Trophoblast cell (in vitro differentiated cells and primary cell): Measurements from ENCODE around the gene CDX1.

Source experiments
- DNase-seq, 2 donors: peaks; one replicate each; pipeline ENCODE4 v3.0.0-alpha.2; 2016
- H2AFZ ChIP-seq: 2 replicates; pipeline ENCODE4 v1.6.1; 2013; ENCODE audit warnings: low read length, moderate library complexity, mild to moderate bottlenecking; ENCODE audit not compliant: insufficient read depth, poor library complexity
- H2AK5ac ChIP-seq: 2 replicates; pipeline ENCODE4 v1.6.1; 2013; ENCODE audit warnings: mild to moderate bottlenecking, low read length
- H2BK120ac ChIP-seq: 2 replicates; pipeline ENCODE4 v1.6.1; 2013; ENCODE audit warnings: low read length, mild to moderate bottlenecking, moderate library complexity; ENCODE audit not compliant: insufficient read depth, poor library complexity
- H2BK12ac ChIP-seq: 2 replicates; pipeline ENCODE4 v1.6.1; 2013; ENCODE audit warnings: mild to moderate bottlenecking, low read length, moderate library complexity
- H2BK5ac ChIP-seq: 2 replicates; pipeline ENCODE4 v1.6.1; 2013; ENCODE audit warnings: low read length, low read depth, moderate library complexity, mild to moderate bottlenecking; ENCODE audit not compliant: poor library complexity
- H3K14ac ChIP-seq: 2 replicates; pipeline ENCODE4 v1.6.1; 2013; ENCODE audit warnings: mild to moderate bottlenecking, low read length
- H3K18ac ChIP-seq: 2 replicates; pipeline ENCODE4 v1.6.1; 2013; ENCODE audit warnings: mild to moderate bottlenecking, low read length
- H3K23ac ChIP-seq: 2 replicates; pipeline ENCODE4 v1.6.1; 2013; ENCODE audit warnings: low read length
- H3K27ac ChIP-seq: 2 replicates; pipeline ENCODE4 v1.5.1; 2013; ENCODE audit warnings: low read depth, mild to moderate bottlenecking, inconsistent platforms, low read length, moderate library complexity
- H3K27me3 ChIP-seq: 2 replicates; pipeline ENCODE4 v1.6.1; 2013; ENCODE audit warnings: inconsistent platforms, mild to moderate bottlenecking, low read length, moderate library complexity; ENCODE audit not compliant: insufficient read depth
- H3K36me3 ChIP-seq, 2 experiments: 1 replicate in 1 of 2; 2 replicates in 1 of 2; pipeline ENCODE4 v1.6.1; 2013; ENCODE audit warnings: low read length in 2 of 2, mild to moderate bottlenecking in 2 of 2, moderate library complexity in 1 of 2; ENCODE audit not compliant: insufficient read depth in 2 of 2, control insufficient read depth in 1 of 2
- H3K4ac ChIP-seq: 2 replicates; pipeline ENCODE4 v1.6.1; 2013; ENCODE audit warnings: low read depth, mild to moderate bottlenecking, low read length, moderate library complexity
- H3K4me1 ChIP-seq, 2 experiments: 1 replicate in 1 of 2; 2 replicates in 1 of 2; pipeline ENCODE4 v1.6.1; 2013; ENCODE audit warnings: low read length in 2 of 2, mild to moderate bottlenecking in 2 of 2, moderate library complexity in 1 of 2; ENCODE audit not compliant: insufficient read depth in 2 of 2, control insufficient read depth in 1 of 2
- H3K4me2 ChIP-seq: 2 replicates; pipeline ENCODE4 v1.6.1; 2013; ENCODE audit warnings: inconsistent platforms, mild to moderate bottlenecking, low read length, moderate library complexity
- H3K4me3 ChIP-seq: 2 replicates; pipeline ENCODE4 v1.5.1; 2013; ENCODE audit warnings: mild to moderate bottlenecking, low read depth, low read length, inconsistent platforms
- H3K79me1 ChIP-seq: one replicate; pipeline ENCODE4 v1.6.1; 2013; ENCODE audit warnings: low read length
- H3K79me2 ChIP-seq: 2 replicates; pipeline ENCODE4 v1.6.1; 2013; ENCODE audit warnings: low read length, mild to moderate bottlenecking; ENCODE audit not compliant: control insufficient read depth, insufficient read depth, poor library complexity
- H3K9ac ChIP-seq: 2 replicates; pipeline ENCODE4 v1.6.1; 2013; ENCODE audit warnings: mild to moderate bottlenecking, low read length
- H3K9me3 ChIP-seq: 2 replicates; pipeline ENCODE4 v1.6.1; 2013; ENCODE audit warnings: low read depth, mild to moderate bottlenecking, control low read depth, inconsistent platforms, low read length; ENCODE audit not compliant: insufficient read depth
- H4K12ac ChIP-seq: 2 replicates; pipeline ENCODE4 v1.6.1; 2013; ENCODE audit warnings: low read depth, mild to moderate bottlenecking, low read length, moderate library complexity
- H4K8ac ChIP-seq: 2 replicates; pipeline ENCODE4 v1.6.1; 2013; ENCODE audit warnings: low read depth, mild to moderate bottlenecking, low read length, moderate library complexity
- H4K91ac ChIP-seq: one replicate; pipeline ENCODE4 v1.6.1; 2013; ENCODE audit warnings: low read depth, mild to moderate bottlenecking, low read length, moderate library complexity
- WGBS: extraction: QIAGEN DNeasy Blood & Tissue Kit; methylation state at CpG from one replicate; pipeline ENCODE4 v1.1.7; 2013; ENCODE audit warnings: missing lambda C conversion rate; ENCODE audit not compliant: insufficient read length, insufficient coverage; ENCODE audit errors: extremely low coverage; 5-methylcytosine and 5-hydroxymethylcytosine counted together

Gene CDX1

DNA sequence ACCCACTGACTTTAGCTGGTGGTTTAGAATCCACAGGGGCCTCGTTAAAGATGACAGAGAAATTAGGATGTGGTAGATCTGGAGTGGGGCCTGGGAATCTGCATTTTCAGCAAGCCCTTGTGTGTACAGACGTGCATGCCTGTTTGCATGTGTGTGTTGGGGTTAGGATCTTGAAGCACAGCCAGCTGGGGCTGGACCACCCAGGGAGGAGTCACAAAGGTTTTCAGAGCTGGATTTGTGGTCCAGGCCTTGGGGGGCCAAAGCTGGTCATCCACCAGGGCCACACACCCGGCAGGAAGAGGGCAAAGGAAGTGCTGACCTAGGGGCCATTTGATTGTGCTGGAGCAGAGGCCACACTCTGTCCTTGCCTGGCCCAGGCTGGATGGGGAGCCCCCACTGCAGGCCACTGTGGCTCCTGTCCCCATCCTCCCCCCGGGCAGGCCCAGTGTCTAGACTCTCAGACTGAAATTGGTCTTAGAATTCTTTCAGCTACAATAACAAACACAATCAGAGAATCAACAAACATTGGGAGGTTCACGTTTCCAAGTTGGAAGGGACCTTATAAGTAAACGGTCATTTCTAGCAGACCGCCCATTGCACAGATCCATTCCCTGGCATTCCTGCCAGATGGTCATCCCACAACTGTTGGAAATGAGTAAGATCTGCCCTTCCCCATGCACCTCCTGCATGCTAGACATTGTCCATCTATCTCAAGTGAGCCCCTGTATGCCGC lies 10.3 kb downstream of the CDX1 start:
- Histone ChIP-seq H4K91ac (no peak overlapping the region), H3K4me2 (no peak overlapping the region), H2BK5ac (no peak overlapping the region)

DNA sequence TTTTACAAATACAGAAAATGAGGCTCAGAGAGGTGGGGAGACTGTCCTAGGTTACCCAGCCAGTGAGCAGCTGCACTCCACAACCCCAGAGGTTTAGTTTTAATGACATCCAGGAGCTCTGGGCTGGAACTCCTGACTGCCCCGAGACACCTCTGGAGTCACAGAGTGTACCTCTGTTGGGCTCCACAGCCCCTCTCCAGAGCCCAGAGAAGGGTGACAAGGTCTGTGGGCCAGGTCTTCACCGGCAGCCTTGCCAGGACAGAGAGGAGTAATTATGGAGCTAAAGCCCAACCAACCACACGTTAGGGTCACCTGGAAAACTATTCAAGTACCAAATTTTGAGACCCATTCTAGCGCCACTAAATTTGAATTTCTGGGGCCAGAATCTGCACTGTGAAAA lies 11.1 kb downstream of the CDX1 start:
- Histone ChIP-seq H2BK5ac (no peak overlapping the region), H2AFZ (no peak overlapping the region), H3K27me3 (no peaks in the 10 kb centered on the region), H4K91ac (no peak overlapping the region), H3K79me1 (peaks cover 4% of the 10 kb centered on the region), H3K9ac (no peak overlapping the region), H3K4ac (no peak overlapping the region), H3K79me2 (no peaks in the 10 kb centered on the region), H3K4me1 (peaks cover 0 to 2% of the 10 kb centered on the region in 2 experiments), H4K12ac (no peak overlapping the region), H3K4me2 (no peak overlapping the region), H3K14ac (no peak overlapping the region), H3K36me3 (no peaks in the 10 kb centered on the region), H3K18ac (no peak overlapping the region), H4K8ac (no peak overlapping the region), H3K23ac (no peak overlapping the region), H2BK120ac (no peak overlapping the region), H2BK12ac (no peak overlapping the region), H3K27ac (no peak overlapping the region), H3K4me3 (no peak overlapping the region), H3K9me3 (no peaks in the 10 kb centered on the region), H2AK5ac (no peak overlapping the region)
- DNase-seq = no peak
- no CpG with 5 or more reads among the region's 4 CpGs for WGBS

More for the DNA sequence above, 10.3 kb downstream of the CDX1 start:
- Histone ChIP-seq H2BK12ac (no peak overlapping the region), H3K79me2 (no peaks in the 10 kb centered on the region), H3K27me3 (no peaks in the 10 kb centered on the region), H2AFZ (no peak overlapping the region), H3K27ac (no peak overlapping the region), H3K23ac (no peak overlapping the region), H3K14ac (no peak overlapping the region), H2BK120ac (no peak overlapping the region), H3K9me3 (no peaks in the 10 kb centered on the region), H3K4ac (no peak overlapping the region), H3K9ac (no peak overlapping the region), H3K4me1 (peaks cover 0 to 2% of the 10 kb centered on the region in 2 experiments), H4K8ac (no peak overlapping the region), H3K18ac (no peak overlapping the region), H3K36me3 (no peaks in the 10 kb centered on the region), H2AK5ac (no peak overlapping the region), H3K79me1 (peaks cover 4% of the 10 kb centered on the region), H4K12ac (no peak overlapping the region), H3K4me3 (no peak overlapping the region)
- WGBS = no CpG with 5 or more reads among the region's 8 CpGs
- DNase-seq = no peak

DNA sequence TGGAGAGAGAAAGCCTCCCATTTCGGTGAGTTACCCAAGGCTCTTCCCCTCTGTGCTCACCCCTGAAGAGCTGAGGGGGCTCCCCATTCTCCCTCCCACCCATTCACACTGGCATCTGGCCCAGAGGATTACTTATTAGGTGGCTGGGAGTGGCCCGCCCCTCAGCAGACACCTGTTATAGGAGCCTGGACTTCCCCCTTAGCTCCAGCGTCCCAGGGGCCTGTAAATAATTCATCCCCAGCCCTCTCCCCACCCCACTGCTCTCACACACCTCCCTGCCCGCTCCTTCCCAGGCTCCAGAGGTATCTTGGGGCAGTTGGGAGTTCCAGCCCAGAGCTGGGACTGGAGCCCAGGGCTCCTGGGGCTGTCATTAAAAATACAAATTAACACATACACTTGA lies 11.7 kb downstream of the CDX1 start:
- no peaks in the 10 kb centered on the region for H3K36me3 ChIP-seq
- no peak overlapping the region for H3K23ac ChIP-seq
- no peak for DNase-seq
- peaks cover 4% of the 10 kb centered on the region for H3K79me1 ChIP-seq
- no peak overlapping the region for H3K4me3 ChIP-seq
- no peak overlapping the region for H2AFZ ChIP-seq
- no peak overlapping the region for H3K27ac ChIP-seq
- no CpG with 5 or more reads among the region's 4 CpGs for WGBS
- no peaks in the 10 kb centered on the region for H3K9me3 ChIP-seq
- no peak overlapping the region for H4K12ac ChIP-seq
- no peaks in the 10 kb centered on the region for H3K27me3 ChIP-seq
- H3K9ac ChIP-seq = no peak overlapping the region
- H4K8ac ChIP-seq = no peak overlapping the region
- no peak overlapping the region for H3K4ac ChIP-seq
- no peak overlapping the region for H4K91ac ChIP-seq
- H2BK12ac ChIP-seq = no peak overlapping the region
- H3K14ac ChIP-seq = no peak overlapping the region
- no peak overlapping the region for H3K4me2 ChIP-seq
- no peak overlapping the region for H2BK5ac ChIP-seq
- no peaks in the 10 kb centered on the region for H3K79me2 ChIP-seq
- H3K4me1 ChIP-seq = peaks cover 0 to under 1% of the 10 kb centered on the region in 2 experiments
- no peak overlapping the region for H3K18ac ChIP-seq
- H2BK120ac ChIP-seq = no peak overlapping the region
- no peak overlapping the region for H2AK5ac ChIP-seq

DNA sequence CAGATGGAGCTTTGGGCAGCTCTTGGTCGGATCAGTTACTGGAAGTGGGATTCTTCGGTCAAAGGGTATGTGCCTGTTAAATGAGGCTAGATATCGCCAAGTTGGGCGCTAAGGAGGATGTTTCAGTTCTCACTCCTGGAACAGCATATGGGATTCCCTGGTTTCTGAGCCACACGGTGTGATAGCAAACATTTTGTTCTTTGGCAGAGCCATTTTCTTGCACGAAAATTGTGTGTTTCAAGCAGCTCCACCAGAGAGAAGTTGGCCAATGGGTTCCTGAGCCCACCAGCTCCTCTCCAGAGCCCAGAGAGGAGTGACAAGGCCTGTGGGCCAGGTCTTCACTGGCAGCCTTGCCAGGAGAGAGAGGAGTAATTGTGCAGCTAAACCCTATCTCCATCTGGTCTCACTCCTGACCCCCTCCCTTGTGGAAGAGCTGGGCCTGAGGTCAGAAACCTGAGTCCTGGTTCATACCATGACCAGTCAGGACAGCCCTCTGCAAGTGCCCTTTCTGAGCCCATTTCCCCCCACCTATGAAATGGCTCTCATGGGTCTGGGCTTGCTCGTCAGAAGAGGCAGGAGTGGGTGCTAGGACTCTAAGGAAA lies 12.5 kb downstream of the CDX1 start:
- Histone ChIP-seq H2AFZ (no peak overlapping the region), H3K9ac (no peak overlapping the region), H3K79me1 (peaks cover 4% of the 10 kb centered on the region), H3K27me3 (no peaks in the 10 kb centered on the region), H3K36me3 (no peaks in the 10 kb centered on the region), H3K4me1 (no peaks in the 10 kb centered on the region), H3K14ac (no peak overlapping the region), H3K23ac (no peak overlapping the region), H2BK120ac (no peak overlapping the region), H2BK5ac (no peak overlapping the region), H2BK12ac (no peak overlapping the region), H3K9me3 (no peaks in the 10 kb centered on the region), H3K4me2 (no peak overlapping the region), H3K18ac (no peak overlapping the region), H3K27ac (no peak overlapping the region), H4K8ac (no peak overlapping the region), H4K12ac (no peak overlapping the region), H2AK5ac (no peak overlapping the region), H3K79me2 (no peaks in the 10 kb centered on the region), H4K91ac (no peak overlapping the region), H3K4ac (no peak overlapping the region), H3K4me3 (no peak overlapping the region)
- no CpG with 5 or more reads among the region's 7 CpGs for WGBS
- DNase-seq = no peak
